Ishikawa (cell line): ENCODE data around the gene RBFOX1.

Experiments
- CEBPB ChIP-seq: IDR thresholded peaks from 2 replicates; pipeline ENCODE4 v1.6.1; 2012
- CREB1 ChIP-seq: IDR thresholded peaks from 2 replicates; pipeline ENCODE4 v1.6.1; 2012; ENCODE audit warnings: low read depth
- EP300 ChIP-seq: IDR thresholded peaks from 2 replicates; pipeline ENCODE4 v1.6.1; 2012; ENCODE audit warnings: borderline replicate concordance
- FOXM1 ChIP-seq: IDR thresholded peaks from 2 replicates; pipeline ENCODE4 v1.6.1; 2012; ENCODE audit warnings: low read depth, borderline replicate concordance
- RAD21 ChIP-seq: IDR thresholded peaks from 2 replicates; pipeline ENCODE4 v1.6.1; 2012; ENCODE audit warnings: low read depth
- TAF1 ChIP-seq: IDR thresholded peaks from 2 replicates; pipeline ENCODE4 v1.6.1; 2012; ENCODE audit warnings: low read depth, mild to moderate bottlenecking
- USF1 ChIP-seq: IDR thresholded peaks from 2 replicates; pipeline ENCODE4 v1.6.1; 2012
- YY1 ChIP-seq: IDR thresholded peaks from 2 replicates; pipeline ENCODE4 v1.6.1; 2012; ENCODE audit warnings: low read depth
- TF ChIP-seq, protein P1 (sequence below): IDR thresholded peaks from 2 replicates; pipeline ENCODE4 v1.6.1; 2012; ENCODE audit warnings: low read depth, mild to moderate bottlenecking
- TF ChIP-seq, protein P2 (sequence below): IDR thresholded peaks from 2 replicates; pipeline ENCODE4 v1.6.1; 2012

GRCh38 chr16:7380911-7381310 lies 48.3 kb downstream of the RBFOX1 start:
- TF ChIP-seq EP300 (no peak), FOXM1 (no peak), YY1 (no peak), TAF1 (no peak), CEBPB (no peak), RAD21 (no peak), CREB1 (no peak), USF1 (no peak)
- TF ChIP-seq, protein P1, sequence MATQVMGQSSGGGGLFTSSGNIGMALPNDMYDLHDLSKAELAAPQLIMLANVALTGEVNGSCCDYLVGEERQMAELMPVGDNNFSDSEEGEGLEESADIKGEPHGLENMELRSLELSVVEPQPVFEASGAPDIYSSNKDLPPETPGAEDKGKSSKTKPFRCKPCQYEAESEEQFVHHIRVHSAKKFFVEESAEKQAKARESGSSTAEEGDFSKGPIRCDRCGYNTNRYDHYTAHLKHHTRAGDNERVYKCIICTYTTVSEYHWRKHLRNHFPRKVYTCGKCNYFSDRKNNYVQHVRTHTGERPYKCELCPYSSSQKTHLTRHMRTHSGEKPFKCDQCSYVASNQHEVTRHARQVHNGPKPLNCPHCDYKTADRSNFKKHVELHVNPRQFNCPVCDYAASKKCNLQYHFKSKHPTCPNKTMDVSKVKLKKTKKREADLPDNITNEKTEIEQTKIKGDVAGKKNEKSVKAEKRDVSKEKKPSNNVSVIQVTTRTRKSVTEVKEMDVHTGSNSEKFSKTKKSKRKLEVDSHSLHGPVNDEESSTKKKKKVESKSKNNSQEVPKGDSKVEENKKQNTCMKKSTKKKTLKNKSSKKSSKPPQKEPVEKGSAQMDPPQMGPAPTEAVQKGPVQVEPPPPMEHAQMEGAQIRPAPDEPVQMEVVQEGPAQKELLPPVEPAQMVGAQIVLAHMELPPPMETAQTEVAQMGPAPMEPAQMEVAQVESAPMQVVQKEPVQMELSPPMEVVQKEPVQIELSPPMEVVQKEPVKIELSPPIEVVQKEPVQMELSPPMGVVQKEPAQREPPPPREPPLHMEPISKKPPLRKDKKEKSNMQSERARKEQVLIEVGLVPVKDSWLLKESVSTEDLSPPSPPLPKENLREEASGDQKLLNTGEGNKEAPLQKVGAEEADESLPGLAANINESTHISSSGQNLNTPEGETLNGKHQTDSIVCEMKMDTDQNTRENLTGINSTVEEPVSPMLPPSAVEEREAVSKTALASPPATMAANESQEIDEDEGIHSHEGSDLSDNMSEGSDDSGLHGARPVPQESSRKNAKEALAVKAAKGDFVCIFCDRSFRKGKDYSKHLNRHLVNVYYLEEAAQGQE = no peak
- TF ChIP-seq, protein P2, sequence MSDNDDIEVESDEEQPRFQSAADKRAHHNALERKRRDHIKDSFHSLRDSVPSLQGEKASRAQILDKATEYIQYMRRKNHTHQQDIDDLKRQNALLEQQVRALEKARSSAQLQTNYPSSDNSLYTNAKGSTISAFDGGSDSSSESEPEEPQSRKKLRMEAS = no peak
